OCI-M2 (cell line): ENCODE data around the gene NTN1.

Experiments used
- DNase-seq: peaks from one replicate; lab custom pipeline; 2025; ENCODE audit not compliant: unreplicated experiment; lab: John Stamatoyannopoulos, UW

NTN1 gene

DNA sequence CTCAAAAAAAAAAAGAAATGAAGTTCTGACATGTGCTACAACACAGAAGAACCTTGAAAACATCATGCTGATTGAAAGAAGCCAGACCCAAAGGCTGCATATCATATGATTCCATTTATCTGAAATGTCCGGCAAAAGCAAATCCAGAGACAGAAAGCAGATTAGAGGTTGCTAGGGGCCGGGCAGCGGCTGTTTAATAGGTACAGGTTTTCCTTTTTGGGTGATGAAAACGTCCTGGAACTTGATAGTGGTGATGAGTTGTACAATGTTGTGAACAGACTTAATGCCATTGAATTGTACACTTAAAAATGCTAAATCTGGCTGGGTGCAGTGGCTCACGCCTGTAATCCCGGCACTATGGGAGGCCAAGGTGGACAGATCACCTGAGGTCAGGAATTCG, 166.5 kb downstream of the NTN1 start:
- no peak for DNase-seq

DNA sequence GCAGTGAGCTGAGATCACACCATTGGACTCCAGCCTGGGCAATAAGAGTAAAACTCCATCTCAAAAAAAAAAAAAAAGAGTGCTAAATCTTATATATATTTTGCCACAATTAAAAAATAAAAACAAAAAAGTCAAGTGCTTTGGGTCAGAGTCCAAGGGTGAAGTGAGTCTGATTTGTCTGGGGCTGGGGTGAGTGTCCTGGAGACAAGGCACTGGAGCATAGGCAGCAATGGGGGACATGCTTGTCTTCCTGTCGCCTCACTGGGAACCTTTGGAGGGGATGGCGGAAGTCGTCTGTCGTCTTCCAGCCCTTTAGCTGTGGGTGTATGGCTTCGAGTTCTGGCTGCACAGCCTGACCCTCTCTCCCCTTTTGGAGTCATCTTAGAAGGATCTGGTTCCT, 167.1 kb downstream of the NTN1 start:
- no peak for DNase-seq

DNA sequence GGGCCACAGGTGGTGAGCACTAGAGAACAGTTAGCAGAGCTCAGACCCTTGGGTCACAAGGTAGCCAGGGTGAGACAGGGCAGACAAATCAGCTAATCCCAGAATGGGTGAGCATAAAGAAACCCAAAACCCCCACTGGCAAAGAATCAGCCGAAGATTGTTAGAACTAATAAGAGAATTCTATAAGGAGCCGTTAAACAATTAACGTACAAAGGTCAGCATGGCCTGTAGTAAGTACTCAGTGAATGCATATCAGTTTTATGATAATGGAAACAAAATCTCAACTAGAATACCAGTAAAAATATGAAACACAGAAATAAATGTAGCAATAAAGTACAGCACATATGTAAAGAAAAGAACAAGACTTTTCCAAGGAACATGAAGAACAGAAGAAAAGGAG, 168.6 kb downstream of the NTN1 start:
- DNase-seq: no peak

DNA sequence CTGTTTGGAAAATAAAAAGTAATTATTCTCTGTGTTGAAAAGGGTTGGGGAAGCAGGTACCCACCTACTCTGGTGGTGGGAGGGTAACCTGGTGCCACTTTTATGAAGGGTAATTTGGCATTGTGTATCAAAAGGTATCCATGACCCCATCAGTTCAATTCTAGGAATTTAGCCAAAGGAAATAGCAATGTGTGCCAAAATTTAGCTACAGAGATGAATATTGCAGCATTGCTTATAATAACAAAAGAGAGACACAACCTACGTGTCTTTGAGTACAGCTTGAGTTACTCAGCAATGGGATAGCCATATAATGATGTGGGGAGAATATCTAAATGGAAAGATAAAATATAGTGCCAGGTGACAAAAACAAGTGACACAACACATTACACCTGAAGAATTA, 170.7 kb downstream of the NTN1 start:
- DNase-seq: no peak

- no peak for DNase-seq
These were observed 174.1 kb downstream of the NTN1 start for GRCh38 chr17:9195411-9195810.

DNA sequence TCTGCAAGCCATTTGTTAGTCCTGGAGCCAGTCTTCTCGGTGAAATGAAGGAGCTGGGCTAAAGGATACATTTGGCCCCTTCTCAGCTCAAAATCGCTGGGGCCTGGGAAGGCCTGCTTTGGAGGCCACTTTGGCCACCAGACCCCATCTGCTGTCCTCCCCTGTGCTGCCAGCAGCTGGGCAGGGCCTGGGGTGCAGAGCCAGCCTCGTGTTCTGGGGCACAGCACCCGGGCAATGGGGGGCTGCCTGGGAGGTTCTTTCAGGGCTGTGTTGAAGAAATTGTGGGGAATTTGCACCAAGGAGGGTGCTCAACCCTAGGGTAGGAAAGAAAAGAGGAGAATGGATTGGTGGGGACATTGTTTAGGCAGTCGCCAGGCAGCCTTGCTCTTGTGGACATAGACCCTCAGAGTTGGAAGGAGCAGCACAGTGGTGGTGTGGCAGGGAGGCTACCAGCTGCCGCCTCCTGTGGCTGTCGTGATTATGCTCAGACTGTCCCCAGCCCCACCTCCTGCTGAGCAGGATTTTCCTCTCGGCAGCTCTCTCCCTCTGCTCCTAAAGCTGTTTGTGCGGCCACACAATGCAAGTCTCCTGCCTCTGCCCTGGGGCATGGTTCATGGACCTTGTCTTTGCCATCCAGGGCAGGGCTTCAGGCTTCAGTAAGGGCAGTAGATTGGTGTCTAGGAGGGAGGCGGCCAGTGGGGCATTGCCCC, 174.8 kb downstream of the NTN1 start:
- DNase-seq: no peak

- DNase-seq: no peak
These were observed 178.6 kb downstream of the NTN1 start for GRCh38 chr17:9199571-9200551.

DNA sequence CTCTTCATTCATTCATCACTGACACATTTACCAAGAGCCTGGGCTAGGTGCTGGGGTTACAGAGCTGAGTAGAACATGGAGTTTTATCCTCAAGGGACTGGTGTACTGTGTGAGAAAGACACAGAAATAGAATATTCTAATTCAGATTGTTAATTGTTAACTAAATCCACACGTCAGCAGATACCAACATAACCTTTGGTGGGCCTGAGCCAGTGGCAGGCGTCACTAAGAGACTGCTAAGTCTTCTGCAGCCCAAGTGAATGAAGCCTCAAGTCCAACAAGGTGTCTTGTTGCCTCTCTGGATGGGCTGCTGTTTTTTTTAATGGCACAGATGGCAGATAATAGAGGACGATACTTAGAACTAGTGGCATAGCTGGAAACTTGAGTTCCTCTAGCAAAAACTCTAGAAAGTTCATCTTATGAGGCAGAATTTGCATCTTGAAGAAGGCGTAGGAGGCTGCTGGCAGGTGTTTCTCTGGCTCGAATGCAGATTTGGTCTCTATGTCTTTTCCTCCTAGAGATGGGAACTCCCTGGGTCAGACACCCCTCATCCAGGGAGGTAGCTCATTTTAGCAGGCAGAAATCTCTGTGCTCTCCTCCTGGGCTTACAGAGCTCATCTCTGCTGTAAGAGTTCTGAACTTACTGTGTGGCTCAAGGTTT, 179.5 kb downstream of the NTN1 start:
- DNase-seq: no peak

DNA sequence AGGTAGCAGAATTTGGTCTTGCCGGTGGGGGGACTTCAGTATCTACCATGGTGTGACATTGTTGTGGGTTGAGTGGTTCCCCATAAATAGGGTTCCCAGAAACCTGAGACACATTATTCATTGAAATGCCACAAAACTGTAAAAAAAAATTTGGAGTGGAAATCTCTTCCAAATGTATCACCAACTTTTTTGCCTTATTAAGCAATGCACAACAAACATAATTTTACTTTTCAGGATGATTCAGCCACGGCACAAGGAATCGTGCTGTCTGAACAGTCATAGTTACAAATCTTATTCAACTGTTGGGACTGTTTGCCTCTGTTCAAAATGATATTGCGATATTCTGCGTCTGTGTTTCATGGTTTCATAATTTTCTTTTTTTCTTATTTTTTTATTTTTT, 181.2 kb downstream of the NTN1 start:
- DNase-seq: no peak

DNA sequence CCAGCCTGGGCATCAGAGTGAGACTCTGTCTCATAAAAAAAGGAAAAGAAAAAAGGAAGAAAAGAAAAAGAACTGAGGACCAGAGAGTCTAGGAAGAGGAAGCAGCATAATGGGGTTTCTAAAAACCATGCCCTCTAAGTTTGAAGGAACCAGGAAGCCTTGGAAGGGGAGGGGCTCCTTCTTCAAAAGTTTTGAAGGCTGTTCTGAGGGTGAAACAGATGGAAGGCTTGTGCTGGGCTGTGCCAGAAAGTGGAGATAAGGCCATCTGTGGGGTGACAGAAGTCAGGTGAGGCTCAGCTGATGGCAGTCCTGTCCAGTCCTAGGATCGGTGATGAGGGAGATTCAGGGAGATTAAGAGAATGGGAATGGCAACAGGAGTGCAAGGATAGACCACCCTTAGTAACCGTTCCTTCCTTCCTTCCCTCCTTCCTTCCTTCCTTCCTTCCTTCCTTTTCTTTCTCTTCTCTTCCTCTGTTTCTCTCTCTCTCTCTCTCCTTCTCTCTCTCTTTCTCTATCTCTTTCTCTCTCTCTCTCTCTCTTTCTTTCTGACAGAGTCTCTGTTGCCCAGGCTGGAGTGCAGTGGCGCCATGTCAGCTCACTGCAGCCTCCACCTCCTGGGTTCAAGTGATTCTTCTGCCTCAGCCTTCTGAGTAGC, 182.6 kb downstream of the NTN1 start:
- no peak for DNase-seq

DNA sequence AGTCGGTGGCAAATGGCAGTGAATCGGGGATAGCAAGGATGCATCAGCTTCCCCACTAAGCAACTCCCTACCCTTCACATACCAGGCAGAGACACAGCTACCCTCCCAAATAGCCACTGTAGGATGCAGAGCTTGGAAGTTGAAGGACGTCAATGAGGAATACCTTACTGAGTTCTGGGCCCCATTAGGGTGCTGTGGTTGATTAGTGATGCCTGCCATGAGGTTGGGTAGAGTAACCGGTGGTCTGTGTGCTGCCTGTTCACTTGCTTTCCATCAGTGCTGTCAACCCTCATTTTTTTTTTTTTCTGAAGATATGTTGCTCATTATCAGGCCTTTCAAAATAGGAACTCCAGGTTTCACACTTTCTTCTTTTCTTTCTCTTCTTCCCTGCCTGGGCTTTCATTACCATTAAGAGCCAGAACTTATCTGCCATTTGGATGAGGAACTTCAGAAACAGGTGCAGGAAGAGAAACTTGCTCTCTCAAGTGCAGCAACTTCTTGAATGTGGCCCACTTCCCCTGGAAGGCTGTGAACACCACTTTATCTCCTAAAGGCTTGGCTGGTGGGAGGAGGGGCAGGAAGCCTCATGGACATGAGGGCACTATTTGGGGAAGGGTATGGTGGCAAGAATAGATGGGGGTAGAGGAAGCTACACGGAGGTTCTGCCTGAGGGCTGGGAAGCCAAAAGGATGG, 183.5 kb downstream of the NTN1 start:
- no peak for DNase-seq

DNA sequence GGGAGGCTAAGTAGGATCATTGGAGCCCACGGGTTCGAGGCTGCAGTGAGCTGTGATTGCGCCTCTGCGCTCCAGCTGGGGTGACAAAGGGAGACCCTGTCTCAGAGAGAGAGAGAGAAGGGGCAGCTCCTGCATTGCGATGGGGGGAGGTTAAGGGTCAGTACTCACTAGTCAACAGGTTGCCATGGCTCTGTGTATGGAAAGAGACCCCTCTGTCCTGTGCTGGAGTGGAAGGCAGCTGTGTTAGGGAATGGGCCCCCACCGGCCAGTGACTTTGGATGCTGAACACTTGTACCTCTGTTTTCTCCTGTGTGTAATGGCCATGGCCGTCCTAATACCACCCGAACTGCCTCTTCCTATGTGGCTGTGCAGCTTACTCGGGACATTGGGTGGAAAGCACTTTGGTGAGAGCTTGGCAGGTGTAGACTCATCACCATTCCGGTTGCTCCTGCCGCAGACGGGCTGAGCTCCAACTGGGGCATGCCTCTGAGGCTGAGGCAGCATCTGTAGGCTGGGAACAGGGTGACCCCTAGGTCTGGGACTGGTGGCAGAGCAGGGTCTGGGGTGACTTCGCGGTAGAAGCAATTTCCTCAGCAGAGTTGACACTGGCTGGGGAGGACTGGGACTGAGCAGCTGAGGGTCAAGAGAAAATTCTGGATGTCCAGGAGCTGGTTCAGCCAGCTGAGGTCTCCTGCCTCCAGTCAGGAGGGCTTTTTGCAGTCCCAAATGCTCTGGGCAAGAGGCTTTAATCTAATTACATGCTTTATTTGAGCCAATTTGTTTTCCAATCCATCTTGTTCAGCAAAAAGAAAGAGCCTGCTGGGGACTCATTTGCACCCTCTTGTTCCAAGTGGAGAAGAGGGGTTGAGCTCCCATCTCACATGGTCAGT, 184.5 kb downstream of the NTN1 start:
- no peak for DNase-seq

DNA sequence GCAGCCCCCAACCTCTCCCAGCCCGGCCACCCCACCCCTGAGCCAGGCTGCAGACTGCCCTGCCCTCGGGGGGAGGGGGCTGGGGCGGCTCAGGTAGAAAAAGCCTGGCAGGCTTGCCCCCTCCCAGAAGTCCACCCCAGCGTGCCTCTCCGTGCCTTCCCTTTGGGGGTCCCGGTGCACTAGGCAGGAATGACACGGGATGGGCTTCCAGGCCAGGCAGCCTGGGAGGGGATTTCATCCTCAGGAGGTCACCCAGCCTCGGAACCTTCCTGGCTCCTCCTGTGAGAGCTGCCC, 185.0 kb downstream of the NTN1 start:
- no peak for DNase-seq

DNA sequence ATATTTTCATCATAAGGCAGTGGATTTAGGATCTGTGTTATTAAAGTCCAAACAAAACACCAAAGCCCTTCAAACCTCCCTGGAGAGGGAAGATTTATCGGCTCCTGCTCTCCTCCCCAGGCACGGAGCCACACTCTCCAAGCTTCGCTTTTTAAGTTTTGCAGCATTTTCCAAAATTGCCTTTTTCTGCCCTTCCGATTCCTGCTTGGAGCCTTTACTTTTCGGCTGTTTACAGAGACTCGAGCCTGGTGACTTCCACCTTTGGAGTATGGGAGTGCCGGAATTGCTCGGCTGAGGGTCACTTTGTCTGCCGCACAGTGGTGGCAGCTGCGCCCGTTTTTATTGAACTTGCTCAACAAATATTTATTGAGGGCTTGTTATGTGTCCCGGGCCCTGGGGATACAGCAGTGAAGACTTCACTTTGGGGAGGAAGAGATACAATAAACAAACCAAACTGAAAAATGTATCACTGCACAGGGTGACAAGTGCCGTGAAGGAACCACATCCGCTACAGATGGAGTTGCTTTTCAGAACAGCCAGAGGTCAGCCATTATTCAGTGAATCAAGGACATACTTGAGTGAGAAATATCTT, 185.5 kb downstream of the NTN1 start:
- no peak for DNase-seq

GRCh38 chr17:9208381-9209105, 187.2 kb downstream of the NTN1 start:
- DNase-seq: no peak

- no peak for DNase-seq
These were observed 188.0 kb downstream of the NTN1 start for GRCh38 chr17:9209347-9209746.

- no peak for DNase-seq
These were observed 188.6 kb downstream of the NTN1 start for GRCh38 chr17:9209781-9210370.

DNA sequence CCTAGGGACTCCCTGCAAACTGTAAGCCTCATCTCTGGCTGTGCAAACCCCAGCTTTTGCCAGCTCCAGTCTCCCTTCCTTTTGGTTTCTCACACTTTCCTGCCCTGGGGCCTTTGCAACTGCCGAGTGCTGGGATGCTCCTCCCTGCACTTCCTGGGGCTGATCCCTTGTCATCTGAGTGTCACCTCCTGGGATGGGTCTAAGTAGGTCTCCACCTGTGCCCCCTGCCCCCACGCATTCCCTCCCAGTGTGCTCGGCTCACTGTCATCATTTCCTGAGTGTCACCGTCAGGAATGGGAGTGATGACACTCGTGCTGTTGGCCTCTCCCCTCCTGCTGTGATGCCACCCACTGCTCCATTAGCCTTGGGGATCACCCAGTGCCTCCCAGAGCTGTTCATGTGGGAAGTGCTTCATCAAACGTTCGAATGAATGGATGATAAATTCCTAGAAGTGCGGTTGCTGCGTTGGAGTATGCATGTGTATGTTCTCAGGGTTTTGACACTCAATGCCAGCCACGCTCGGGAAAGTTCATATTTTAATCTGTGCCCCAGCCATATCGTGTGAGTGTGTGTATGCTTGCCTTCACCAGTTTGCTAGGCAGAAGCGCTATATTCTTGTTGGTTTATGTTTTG, 189.9 kb downstream of the NTN1 start:
- DNase-seq: no peak
